SKM-1 (cell line): Measurements from ENCODE around the gene GPR37L1.
A peak's percentile ranks its signal among the peaks of the same experiment; 100 is the strongest.

Experiments used
- DNase-seq: peaks from one replicate; lab custom pipeline; 2025; ENCODE audit not compliant: unreplicated experiment; lab: John Stamatoyannopoulos, UW

Gene GPR37L1

DNA sequence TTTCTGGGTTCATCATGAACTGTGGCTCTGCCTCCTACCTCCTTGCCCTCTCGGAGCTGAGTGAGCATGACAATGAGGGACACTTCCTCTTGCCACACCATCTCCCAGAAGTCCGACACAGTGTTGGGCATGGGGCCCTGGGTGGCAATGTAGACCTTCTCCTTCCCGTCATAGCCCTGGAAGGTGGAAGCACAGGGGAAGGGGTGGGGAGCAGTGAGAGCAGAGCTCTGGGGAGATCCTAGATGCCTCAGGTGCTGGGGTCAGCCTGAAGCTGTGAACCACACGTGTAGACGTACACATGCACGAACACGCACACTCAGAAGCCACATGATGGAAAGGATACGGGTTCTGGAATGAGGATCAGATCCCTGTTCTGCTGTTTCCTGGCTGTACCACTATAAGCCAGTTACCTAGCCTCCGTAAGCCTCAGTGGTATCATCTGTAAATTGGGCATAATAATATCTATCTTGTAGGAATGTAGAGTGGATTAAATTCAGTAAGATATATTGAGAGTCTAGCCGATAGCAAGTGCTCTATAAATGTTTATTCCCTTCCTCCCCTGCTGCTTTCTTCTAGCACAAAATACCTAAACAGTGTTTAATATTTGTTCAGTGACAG lies 31.5 kb downstream of the GPR37L1 start:
- DNase-seq = no peak

DNA sequence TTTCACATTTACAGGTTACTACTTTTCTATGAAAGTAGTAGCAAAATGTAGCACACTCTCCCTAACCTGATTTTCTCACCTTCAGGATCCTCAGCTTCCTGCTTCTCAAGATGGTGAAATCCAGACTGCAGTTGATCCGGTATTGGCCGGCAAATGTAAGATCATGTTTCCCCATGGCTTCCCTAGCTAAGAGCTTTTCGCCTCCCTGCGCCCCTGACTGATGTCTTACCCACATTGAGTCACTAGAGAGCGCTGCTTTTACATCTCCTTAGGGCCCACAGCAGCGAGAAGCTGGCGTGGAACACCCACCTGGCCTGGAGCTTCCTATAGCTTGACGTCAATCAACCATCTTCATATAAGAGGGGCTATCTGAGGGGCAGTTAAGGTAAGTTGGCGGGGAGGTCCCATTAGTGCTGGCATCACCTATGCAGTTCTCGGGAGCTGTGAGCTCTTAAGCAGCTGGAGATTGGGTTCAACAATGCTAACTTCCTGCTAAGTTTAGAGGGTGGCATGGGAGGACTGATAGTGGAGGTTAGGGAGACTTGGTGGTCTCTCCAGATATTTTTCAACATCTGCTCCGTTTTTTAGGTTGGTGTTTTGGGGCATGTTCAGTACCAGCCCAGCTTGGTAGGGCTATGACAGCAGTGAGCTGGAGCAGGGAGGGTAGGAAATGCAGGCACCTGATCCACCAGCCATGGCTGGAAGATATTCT lies 32.2 kb downstream of the GPR37L1 start:
- DNase-seq = peak; percentile 32

DNA sequence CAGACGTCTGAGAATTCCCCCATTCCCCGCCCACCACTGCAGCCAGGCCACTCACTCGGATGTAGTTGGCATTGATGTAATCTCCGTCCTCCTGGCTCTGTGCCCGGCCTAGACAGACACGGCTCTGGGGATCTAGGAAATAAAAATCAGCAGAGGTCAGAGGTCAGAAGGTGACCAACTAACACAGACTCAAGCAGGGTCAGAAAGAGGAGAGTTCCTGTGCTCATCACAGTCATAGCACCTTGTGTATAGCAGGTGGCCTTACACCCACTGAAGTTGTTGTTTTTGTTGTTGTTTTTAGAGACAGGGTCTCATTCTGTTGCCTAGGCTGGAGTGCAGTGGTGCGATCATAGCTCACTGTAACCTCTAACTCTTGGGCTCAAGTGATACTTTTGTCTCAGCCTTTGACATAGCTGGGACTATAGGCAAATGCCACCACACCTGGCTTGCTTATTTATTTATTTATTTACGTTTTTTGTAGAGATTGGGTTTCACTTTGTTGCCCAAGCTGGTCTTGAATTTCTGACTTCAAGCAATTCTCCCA lies 32.8 kb downstream of the GPR37L1 start:
- no peak for DNase-seq

DNA sequence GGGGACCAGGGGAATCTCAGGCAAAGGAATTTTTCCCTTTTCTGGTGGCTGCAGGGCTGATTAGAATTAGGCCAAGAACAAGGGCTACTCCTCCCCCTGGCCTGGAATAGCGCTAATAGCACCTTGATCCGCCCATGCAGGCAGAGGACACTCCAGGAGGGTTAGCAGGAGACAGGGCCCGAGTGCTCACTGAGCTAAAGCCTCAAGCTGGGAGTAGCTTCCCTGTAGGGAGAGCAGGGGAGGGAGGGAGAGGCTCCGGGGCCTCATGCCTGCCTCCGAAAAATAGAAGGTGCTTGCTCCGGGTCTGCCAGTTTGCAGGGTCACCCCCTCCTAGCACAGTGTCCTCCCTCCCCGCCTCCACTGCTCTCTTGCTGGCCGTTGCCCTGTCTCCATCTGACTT lies 33.9 kb downstream of the GPR37L1 start:
- DNase-seq = no peak

DNA sequence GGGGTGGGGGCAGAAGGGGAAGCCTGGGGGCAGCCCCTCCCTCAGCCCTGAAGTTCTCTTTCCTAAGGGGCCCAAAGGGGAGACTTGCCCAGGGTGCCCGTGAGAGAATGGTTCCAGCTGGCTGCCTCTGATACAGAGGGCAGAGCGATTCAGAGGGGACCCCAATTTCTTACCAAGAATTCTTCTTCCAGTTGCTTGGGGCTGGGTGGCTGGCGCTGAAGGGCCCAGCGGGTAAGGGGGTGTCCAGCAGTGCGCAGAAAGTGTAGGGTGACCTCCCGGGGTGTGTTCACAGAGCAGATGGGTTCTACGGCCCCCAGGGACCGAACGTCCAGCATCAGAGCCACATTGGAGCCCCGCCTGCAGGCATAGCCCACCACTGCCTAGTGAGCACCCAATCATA lies 35.2 kb downstream of the GPR37L1 start:
- no peak for DNase-seq

DNA sequence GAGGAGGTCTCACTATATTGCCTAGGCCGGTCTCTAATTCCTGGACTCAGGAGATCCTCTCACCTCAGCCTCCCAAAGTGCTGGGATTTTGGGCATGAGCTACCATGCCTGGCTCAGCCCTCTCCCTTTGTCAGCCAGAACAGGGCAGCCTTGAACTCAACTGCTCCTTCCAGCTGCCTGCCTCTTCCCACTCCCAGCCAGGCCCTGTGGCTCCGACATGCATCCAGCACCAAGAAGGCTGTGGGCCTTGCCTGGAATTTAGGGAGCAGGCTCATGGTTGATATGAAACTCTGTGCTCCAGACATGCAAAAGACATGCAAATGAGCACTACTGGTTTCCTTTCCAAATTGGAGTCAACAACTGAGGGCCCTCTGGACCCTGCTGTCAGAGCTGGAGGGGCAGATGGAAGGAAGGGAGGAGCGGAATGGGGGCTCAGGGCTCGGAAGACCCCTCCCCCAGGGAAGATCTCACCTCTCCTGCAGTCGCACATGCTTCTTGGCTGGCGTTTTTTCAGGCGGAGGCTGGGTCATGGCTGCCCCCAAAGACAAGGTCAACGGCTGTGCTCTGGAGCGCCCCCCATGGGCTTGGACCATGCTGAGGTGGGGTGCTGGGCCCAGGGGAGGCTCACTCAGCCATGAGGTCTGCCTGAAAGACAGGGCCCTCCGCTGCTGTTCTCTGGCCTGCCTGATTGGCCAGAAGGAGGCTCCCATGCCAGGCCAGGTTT lies 36.3 kb downstream of the GPR37L1 start:
- DNase-seq = peak; percentile 64

DNA sequence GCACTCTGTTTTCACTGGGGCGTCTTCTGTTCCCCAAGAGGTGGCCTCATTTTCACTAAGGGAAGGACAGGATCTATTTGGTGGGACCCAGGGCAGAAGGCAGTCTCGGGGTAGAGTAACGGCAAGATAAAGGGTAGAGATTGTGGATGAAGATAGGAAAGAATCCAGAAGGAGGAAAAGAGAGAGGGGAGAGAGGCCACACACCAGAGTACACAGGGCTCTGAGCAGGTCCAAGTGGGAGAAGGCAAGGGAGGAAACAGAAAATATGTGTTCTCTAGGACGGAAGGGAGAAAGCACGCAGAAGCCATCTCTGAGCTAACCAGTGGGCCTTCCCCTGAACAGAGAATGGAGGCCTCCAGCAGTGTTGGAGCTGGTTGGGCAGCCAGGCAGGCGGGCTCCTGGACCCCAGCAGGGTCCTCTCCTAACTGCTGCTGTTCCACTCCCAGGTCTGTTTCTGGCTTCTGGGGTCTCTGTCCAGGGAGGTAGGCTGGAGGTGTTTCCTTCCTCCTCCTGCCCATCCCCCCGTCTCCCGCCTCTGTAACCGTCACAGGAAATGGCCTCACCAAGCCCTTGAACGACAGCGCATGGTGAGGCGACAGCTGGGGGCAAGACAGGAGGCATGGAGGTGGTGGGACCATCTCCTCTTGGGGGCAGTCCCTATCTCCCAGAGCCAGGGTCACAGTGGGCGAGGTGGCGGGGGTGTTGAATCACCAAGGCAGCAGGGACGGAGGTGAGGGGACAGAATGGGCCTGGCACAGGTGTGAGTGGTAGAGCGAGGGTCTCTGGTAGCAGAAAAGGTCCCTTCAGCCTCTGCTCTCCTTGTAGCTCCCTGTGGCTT lies 37.0 kb downstream of the GPR37L1 start:
- peak; percentile 48 for DNase-seq

DNA sequence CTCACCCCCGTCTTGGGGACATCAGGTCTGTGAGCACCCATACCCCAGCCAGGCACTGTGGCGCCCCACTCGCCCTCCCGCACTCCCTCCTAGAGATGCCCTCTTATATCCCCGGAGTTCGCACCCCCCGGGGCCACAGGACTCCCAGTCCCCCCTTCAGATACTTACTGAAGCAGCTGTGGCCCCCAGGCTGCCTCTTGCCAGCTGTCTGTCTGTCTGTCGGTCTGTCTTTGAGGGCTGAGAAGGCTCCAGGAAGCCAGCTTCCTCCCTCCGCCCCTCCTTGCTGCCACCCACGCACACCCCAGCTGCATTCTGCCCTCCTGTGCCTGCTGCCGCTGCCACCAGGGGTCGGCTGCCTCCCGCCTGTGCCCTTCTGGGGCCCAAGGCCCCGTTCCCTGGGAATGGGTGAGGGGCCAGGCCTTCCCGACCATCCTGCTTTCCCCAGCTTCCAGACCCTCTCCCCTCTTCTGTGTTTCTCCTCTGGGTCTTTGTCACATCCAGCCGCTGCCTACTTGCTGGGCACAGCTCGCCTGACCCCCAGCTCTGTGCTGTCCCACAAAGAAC lies 37.7 kb downstream of the GPR37L1 start, which contains the start of gene PTPN7:
PTPN7 (minus strand) TSS at position 226 of the 564 bp plus-strand sequence. CDS start 1,200 bp downstream, outside the sequence.
- DNase-seq = peak; percentile 42

DNA sequence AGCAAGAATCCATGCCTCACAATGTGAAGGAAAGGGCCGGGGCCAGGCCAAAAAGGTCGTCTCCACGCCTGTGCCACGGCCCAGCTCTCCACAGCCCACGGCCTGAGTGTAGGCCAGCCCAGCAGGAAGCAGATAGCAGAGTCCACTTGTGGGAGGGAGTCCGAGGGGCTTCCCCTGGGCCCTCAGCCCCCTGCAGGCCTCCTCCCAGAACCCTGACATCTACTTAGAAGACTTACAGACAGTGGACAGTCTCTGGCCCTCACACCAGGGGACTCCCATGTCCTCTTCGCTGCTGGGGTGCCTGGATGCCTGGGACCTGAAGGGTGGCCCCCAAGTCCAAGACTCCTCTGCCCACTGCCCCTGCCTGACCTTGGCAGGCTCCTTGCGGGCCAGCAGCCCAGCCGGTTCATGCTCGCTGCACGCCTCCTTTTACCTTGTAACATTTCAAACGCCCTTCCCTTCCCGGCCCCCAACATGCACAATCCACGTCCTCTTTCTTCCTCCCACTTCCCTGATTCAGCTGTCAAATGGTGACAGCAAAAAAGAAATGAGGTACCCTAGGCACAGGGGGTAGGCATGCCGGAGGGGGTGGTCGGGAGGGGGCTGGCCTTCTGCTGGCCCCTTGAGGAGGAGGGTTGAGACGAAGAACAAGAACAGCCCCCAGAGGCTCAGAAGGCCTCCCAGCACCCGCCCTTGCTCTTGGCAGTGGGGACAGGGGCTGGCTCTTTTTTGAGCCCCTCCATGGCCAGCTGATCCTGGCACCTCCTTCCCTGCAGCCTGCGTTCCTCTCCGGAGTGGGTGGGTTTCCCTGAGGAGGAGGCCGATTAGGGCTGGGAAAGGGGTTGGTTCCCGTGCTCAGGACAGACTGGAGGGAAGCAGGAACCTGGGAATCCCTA lies 38.7 kb downstream of the GPR37L1 start:
- peak; percentile 35 for DNase-seq

DNA sequence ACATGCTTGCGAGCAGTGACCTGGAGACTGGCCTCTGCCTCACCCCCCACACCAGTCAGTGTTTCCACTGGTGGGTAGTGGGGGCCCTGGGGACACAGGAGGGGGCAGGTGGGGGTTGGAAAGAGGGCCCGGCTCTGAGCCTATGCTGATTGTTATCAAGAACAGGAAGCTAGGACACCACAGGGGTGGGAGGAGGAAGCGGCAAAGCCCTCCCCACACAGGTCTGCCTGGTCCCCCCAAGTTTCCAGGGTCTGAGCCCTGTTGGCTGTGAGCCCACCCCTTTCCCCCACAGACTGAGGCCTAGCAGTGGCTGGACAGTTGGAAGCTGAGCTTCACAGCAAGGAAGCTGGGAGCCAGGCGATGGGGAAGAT lies 39.3 kb downstream of the GPR37L1 start:
- peak; percentile 55 for DNase-seq

DNA sequence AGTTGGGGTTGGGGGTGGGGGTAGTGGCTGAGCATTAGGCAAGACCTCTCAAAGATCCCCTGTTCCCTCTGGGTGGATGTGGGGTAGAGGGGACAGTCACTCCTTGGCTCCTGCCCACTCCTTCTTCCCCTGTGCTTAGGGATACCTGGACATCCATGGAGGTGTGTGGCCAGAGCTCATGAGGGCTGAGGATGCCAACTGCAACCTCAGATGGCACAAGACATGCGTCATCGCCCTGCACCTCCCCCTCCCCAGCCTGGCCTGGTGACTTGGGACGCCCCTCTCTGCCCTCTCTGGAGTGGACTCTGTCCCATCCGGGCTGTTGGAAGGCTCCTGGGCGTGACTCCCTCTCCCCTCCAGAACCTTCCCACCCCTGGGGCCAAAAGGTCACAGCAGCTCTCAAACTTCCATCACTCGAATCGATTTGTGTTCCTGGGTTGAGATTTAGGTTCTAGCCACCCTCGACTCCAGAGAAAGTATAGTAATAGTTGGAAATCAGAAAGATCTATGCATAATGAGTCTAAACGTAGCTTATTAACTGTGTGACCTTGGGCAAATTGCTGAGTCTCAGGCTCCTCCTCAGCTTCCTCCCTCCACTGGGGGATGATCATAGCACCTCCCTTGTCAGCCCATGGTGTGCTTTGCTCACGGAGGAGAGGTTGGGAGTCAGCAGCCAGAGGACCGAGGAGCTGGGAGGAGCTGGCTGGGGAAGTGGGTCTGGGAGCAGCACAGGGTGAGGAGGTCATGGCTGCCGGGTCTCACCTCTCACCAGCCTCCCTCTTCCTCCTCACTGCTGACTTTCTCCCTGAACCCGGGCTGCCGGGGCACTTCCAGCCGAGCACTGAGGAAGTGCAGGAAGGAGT lies 39.9 kb downstream of the GPR37L1 start:
- peak; percentile 83 for DNase-seq

DNA sequence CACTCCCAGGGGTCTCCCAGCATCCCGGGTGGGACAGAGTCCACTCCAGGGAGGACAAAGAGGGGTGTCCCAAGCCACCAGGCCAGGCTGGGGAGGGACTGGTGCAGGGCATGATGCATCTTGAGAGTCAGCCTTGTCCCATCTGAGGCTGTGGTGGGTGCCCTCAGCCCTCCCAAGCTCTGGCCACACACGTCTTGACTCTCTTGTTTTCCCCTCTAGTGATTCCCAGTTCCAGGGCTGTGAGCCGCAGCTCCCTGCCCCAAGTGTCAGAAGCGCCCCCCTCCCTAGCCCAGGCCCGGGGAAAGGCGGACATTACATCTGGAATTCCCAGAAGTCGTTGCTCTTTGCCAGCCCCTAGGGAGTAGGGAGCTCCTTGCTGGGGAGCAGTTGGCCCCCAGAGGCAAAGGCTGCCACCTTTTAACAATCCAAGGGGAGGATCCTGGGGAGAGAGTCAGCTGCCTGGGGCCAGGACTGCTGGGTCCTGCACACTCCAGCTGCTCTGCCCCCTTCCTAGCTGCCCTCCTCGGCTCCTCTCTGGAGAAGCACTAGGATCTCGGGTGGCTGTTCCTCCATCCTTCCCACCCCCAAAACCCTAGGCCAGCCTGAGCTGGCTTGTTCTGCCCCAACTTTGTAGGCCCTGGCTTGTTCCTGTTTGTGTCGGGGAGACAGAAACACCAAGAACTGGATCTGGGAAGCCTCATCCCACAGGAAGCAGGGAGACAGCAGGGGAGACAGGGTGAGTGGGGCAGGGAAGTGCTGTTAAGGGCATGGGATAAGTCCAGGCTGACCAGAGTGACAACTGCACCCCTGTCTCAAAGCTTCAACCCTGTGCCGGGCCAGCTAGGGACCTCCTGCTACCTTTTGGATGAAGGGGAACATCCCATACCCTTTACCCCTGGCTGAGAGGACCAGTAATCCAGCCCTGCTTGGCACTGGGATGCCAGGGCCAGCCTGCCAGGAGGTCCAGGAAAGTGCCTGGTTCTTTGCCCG lies 40.9 kb downstream of the GPR37L1 start:
- no peak for DNase-seq

DNA sequence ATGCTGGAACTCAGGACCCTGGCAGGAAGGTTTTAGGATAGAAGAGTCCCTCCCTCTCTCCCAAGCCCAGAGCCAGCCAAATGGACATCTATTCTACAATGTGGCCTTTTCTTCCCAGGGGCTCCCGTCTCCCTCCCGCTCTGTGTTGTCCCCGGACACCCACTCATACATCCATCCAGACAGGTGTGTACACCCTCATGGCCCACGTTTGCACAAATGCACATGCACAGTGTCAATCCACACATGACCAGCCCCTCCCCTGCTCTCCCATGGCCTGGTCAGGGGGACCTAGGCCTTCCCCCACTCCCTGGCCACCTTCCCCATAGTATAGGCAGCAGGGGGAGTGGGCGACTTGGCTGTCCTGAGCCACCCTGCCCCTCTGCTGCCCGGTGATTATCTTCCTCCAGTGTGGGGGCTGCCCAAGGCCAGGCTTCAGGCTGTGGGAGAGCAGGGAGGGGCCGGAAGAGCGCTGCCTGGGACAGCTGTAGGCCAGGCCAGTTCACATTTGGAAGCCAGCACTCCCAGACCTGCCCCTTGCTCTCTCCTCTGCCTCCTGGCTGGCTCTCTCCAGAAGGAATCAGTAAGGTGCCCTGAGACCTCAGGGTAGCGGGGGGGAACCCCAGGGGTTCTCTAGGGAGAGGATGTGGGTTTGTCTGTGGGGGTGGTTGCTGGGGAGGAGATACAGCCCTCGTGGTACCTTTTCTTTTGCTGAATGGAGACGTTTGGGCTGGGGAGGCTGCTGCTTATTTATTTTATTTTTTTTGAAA lies 41.7 kb downstream of the GPR37L1 start:
- DNase-seq = no peak

DNA sequence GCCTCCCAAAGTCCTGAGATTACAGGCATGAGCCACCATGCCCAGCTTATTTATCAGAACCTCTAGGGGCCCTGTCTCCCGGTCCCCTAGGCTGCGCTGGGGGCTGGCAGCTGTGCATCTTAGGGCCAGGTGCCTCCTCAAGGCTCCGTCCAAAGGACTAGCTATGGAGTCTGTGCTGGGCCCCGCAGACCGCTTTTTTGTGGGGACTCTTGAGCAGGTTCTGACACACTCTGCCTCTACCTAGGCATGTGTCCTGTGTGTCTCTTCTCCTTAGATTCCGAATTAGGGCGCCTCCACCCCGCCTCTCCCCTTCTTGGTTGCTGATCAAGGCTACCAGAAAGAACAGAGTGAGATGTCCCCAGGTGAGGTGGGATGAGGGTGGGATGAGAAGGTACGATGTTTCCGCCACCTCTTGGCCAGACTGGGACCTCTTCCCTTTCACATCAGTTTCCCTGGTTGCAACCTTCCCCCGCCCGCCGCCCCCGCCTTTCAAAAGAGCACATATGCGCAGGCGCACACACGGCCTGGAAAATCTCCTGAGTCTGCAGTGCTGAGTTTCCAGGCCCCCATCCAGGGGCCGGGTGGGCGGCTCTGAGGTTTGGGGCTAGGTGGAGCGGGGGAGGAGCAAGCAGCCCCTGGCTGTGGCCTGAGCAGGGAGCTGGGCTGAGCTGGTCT lies 42.7 kb downstream of the GPR37L1 start:
- DNase-seq = no peak

DNA sequence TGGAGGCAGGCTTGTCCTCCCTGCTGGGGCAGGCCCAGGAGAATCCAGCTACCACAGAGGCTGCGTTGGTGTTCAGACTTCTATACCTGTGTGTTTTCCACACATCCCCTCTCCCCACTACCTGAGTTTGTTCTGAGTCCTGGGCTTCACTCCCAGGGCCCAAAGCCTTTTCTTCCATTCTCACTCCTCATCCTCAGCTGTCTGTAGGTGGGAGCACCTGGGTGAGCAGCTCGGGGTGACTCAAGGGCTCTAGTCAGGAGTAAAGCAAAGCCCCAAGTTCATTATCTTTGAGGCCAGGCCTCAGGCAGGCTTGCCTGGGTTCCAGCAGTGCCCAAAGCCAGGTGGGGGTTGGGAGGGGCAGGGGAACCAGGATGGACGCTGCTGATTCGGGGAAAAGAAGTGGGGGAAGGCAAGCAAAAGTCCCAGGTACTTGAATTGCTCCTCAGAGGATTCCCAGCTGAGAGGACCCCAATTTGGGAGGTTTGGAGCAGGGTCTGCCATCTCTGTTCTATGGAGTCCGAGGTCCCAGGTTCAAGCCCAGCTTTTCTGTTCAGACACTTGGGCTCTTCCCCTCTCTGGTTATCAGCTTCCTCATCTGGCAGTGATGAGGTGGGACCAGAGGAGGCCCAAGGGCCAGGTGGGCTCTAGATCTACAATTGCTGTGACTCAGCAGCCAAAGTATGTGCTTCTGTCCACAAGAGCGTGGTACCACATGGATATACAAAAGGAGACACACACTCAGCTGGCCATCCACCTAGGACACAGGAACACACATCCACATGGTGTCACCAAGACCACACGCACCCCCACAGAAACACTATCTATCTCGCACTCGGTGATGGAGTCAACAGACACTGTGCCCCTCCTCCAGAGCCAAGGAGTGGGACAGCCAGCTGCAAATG lies 43.5 kb downstream of the GPR37L1 start:
- no peak for DNase-seq
